GM19372 (cell line): ENCODE results near the gene COPS4.
"Not testable (repeated sequence)": the region's sequence is repeated elsewhere in the genome, so short reads cannot be mapped to it uniquely, and the experiment has no call there.

ENCODE experiments used
- ATAC-seq: cut with Tn5 transposase; IDR thresholded peaks from one replicate; pipeline ENCODE4 v1.9.1; 2021; ENCODE audit warnings: mild to moderate bottlenecking, low read depth, moderate library complexity; ENCODE audit not compliant: unreplicated experiment

Gene COPS4

GRCh38 chr4:83034630-83035494 is at the start of gene COPS4:
Gene COPS4, plus strand, starts transcription at chr4:83035183. Its CDS starts 42 bp downstream, at chr4:83035225.
- peak; percentile 98 for ATAC-seq

GRCh38 chr4:82987519-82987918 is 47.5 kb upstream of the COPS4 start:
- ATAC-seq, result not testable (repeated sequence)

- ATAC-seq, result no peak
Observed at GRCh38 chr4:82988323-82988832, 46.6 kb upstream of the COPS4 start.

GRCh38 chr4:82989575-82990429 is 45.2 kb upstream of the COPS4 start:
- ATAC-seq, result peak; percentile 93

GRCh38 chr4:82994834-82995233 is 40.1 kb upstream of the COPS4 start:
- no peak for ATAC-seq

GRCh38 chr4:82998898-82999297 is 36.1 kb upstream of the COPS4 start:
- no peak for ATAC-seq

- ATAC-seq, result no peak
Observed at GRCh38 chr4:83002329-83002728, 32.7 kb upstream of the COPS4 start.

GRCh38 chr4:83003044-83003791 is 31.8 kb upstream of the COPS4 start:
- not testable (repeated sequence) for ATAC-seq

- ATAC-seq, result no peak
Observed at GRCh38 chr4:83009529-83009928, 25.5 kb upstream of the COPS4 start.

GRCh38 chr4:83010111-83010521 is 24.9 kb upstream of the COPS4 start:
- ATAC-seq, result no peak

GRCh38 chr4:83010522-83011318 is 24.3 kb upstream of the COPS4 start, which contains the start of gene LIN54:
Gene LIN54, minus strand, starts transcription at chr4:83010823. Its CDS starts 25,979 bp downstream, at chr4:82984844.
- peak; percentile 39 for ATAC-seq

- no peak for ATAC-seq
Observed at GRCh38 chr4:83011689-83012199, 23.2 kb upstream of the COPS4 start.

- peak; percentile 7 for ATAC-seq
Observed at GRCh38 chr4:83012200-83012686, 22.7 kb upstream of the COPS4 start.

- ATAC-seq, result peak; percentile 78
Observed at GRCh38 chr4:83012687-83013419, 22.1 kb upstream of the COPS4 start.

GRCh38 chr4:83013420-83013867 is 21.5 kb upstream of the COPS4 start:
- no peak for ATAC-seq

GRCh38 chr4:83013902-83014301 is 21.1 kb upstream of the COPS4 start:
- ATAC-seq, result no peak

GRCh38 chr4:83019794-83020494 is 15.0 kb upstream of the COPS4 start:
- ATAC-seq, result no peak
